Right kidney (tissue), 1 donor: ENCODE data around the gene CFAP61.
A peak's percentile ranks its signal among the peaks of the same experiment; 100 is the strongest.

Experiments
- DNase-seq: peaks from one replicate; pipeline ENCODE4 v3.0.0-alpha.2; 2016

The CFAP61 gene

GRCh38 chr20:20367575-20368417 lies 315.5 kb downstream of the CFAP61 start, which contains the start of gene INSM1:
Gene INSM1, plus strand, starts transcription at chr20:20368104. Its CDS starts 164 bp downstream, at chr20:20368268.
- no peak for DNase-seq

- peak; percentile 74 for DNase-seq
Observed at GRCh38 chr20:20368418-20369249, 316.3 kb downstream of the CFAP61 start.

- peak; percentile 72 for DNase-seq
Observed at GRCh38 chr20:20369250-20370093, 317.1 kb downstream of the CFAP61 start.

- DNase-seq, result no peak
Observed at GRCh38 chr20:20370094-20370575, 317.8 kb downstream of the CFAP61 start.

GRCh38 chr20:20371083-20371482 lies 318.8 kb downstream of the CFAP61 start:
- DNase-seq, result no peak

GRCh38 chr20:20371681-20372080 lies 319.3 kb downstream of the CFAP61 start:
- no peak for DNase-seq

- DNase-seq, result no peak
Observed at GRCh38 chr20:20373091-20373571, 320.8 kb downstream of the CFAP61 start.

- DNase-seq, result no peak
Observed at GRCh38 chr20:20375862-20376261, 323.5 kb downstream of the CFAP61 start.

GRCh38 chr20:20386192-20386591 lies 333.9 kb downstream of the CFAP61 start:
- no peak for DNase-seq

GRCh38 chr20:20390393-20390792 lies 338.1 kb downstream of the CFAP61 start:
- DNase-seq, result no peak

GRCh38 chr20:20391115-20391514 lies 338.8 kb downstream of the CFAP61 start:
- no peak for DNase-seq

GRCh38 chr20:20391766-20392165 lies 339.4 kb downstream of the CFAP61 start:
- DNase-seq, result no peak

- DNase-seq, result no peak
Observed at GRCh38 chr20:20393207-20394120, 341.1 kb downstream of the CFAP61 start.

- no peak for DNase-seq
Observed at GRCh38 chr20:20395087-20395486, 342.8 kb downstream of the CFAP61 start.

- no peak for DNase-seq
Observed at GRCh38 chr20:20395903-20396568, 343.7 kb downstream of the CFAP61 start.

GRCh38 chr20:20396794-20397193 lies 344.5 kb downstream of the CFAP61 start:
- DNase-seq, result no peak

GRCh38 chr20:20398123-20398522 lies 345.8 kb downstream of the CFAP61 start:
- DNase-seq, result no peak

GRCh38 chr20:20399531-20400500 lies 347.5 kb downstream of the CFAP61 start:
- no peak for DNase-seq

- no peak for DNase-seq
Observed at GRCh38 chr20:20401991-20402390, 349.7 kb downstream of the CFAP61 start.
